NB4 (cell line): ENCODE results near the gene ROBO2.

Experiments
- DNase-seq: peaks from one replicate; pipeline ENCODE4 v3.0.0; 2010; ENCODE audit warnings: low read depth
- H3K4me3 ChIP-seq: one replicate; pipeline ENCODE4 v1.5.1; 2011; ENCODE audit warnings: mild to moderate bottlenecking, low read depth, low read length, moderate library complexity
- MYC ChIP-seq: IDR thresholded peaks from 2 replicates; pipeline ENCODE4 v1.6.1; 2011; ENCODE audit warnings: low read depth, low read length
- POLR2A ChIP-seq: IDR thresholded peaks from 2 replicates; pipeline ENCODE4 v1.6.1; 2011; ENCODE audit warnings: mild to moderate bottlenecking; ENCODE audit not compliant: insufficient read length; ENCODE audit errors: extremely low read depth
- TF ChIP-seq, protein P1 (sequence below): IDR thresholded peaks from 2 replicates; pipeline ENCODE4 v1.6.1; 2011; ENCODE audit warnings: low read depth, low read length
- TF ChIP-seq, protein P2 (sequence below): IDR thresholded peaks from one replicate; pipeline ENCODE4 v1.5.1; 2012; ENCODE audit warnings: low read depth, low read length

ROBO2 gene

DNA sequence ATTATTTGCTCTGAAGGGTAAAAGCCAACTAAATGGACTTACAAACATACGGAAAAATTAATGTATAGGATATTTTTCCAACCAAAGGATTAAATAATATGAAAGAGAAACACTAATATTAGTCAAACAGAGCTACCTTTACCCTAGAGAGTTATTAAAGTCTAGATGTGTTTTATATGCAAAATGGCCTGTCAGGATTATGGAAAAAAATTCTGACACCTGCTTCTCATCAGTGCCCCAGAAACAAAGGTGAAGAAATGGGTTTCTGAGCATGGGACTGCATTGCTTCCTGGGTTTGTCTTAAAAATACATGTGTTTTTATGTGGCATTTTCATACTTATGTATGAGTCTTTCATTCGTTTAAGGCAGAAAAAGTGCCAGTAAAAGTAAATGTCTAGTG lies 148.3 kb downstream of the ROBO2 start:
- TF ChIP-seq, protein P1, sequence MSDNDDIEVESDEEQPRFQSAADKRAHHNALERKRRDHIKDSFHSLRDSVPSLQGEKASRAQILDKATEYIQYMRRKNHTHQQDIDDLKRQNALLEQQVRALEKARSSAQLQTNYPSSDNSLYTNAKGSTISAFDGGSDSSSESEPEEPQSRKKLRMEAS = no peak
- no peak for TF ChIP-seq POLR2A
- TF ChIP-seq MYC = no peak
- TF ChIP-seq, protein P2, sequence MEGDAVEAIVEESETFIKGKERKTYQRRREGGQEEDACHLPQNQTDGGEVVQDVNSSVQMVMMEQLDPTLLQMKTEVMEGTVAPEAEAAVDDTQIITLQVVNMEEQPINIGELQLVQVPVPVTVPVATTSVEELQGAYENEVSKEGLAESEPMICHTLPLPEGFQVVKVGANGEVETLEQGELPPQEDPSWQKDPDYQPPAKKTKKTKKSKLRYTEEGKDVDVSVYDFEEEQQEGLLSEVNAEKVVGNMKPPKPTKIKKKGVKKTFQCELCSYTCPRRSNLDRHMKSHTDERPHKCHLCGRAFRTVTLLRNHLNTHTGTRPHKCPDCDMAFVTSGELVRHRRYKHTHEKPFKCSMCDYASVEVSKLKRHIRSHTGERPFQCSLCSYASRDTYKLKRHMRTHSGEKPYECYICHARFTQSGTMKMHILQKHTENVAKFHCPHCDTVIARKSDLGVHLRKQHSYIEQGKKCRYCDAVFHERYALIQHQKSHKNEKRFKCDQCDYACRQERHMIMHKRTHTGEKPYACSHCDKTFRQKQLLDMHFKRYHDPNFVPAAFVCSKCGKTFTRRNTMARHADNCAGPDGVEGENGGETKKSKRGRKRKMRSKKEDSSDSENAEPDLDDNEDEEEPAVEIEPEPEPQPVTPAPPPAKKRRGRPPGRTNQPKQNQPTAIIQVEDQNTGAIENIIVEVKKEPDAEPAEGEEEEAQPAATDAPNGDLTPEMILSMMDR = no peak
- no peak for DNase-seq
- H3K4me3 ChIP-seq = no peak overlapping the region

DNA sequence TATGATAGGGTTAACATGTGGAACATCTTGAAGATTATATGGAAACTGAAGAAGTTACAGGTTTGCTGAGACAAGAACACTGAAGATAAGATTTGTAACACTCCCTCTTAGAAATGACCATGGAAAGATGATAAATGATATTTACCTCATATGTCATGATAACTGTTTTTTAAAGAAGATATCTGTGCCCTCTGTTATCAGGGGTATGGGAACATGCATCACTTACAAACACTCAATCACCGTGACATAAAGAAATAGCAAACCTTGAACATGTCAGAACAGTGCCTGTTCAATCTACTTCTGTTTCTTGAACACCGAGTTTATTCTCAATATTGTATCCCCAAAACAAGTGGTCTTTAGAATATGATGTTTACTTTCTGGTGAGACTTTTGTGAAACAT lies 149.4 kb downstream of the ROBO2 start:
- TF ChIP-seq POLR2A = no peak
- TF ChIP-seq, protein P1 = no peak
- TF ChIP-seq MYC = no peak
- TF ChIP-seq, protein P2 = no peak
- H3K4me3 ChIP-seq = no peak overlapping the region
- DNase-seq = no peak

GRCh38 chr3:77189684-77190083 lies 149.8 kb downstream of the ROBO2 start:
- TF ChIP-seq, protein P1 = no peak
- no peak for TF ChIP-seq POLR2A
- TF ChIP-seq, protein P2 = no peak
- no peak for TF ChIP-seq MYC
- no peak for DNase-seq
- H3K4me3 ChIP-seq = no peak overlapping the region

GRCh38 chr3:77190374-77190773 lies 150.5 kb downstream of the ROBO2 start:
- H3K4me3 ChIP-seq = no peak overlapping the region
- DNase-seq = no peak
- TF ChIP-seq POLR2A = no peak
- TF ChIP-seq, protein P1 = no peak
- TF ChIP-seq MYC = no peak
- TF ChIP-seq, protein P2 = no peak

- TF ChIP-seq, protein P1 = no peak
- TF ChIP-seq MYC = no peak
- TF ChIP-seq, protein P2 = no peak
- no peak for TF ChIP-seq POLR2A
- H3K4me3 ChIP-seq = no peak overlapping the region
- DNase-seq = no peak
Measured at GRCh38 chr3:77191014-77191413, 151.1 kb downstream of the ROBO2 start.

GRCh38 chr3:77191640-77192039 lies 151.7 kb downstream of the ROBO2 start:
- DNase-seq = no peak
- no peak overlapping the region for H3K4me3 ChIP-seq
- TF ChIP-seq POLR2A (no peak), MYC (no peak)
- TF ChIP-seq, protein P1 = no peak
- TF ChIP-seq, protein P2 = no peak
